Prostate gland (tissue), 2 donors: ENCODE measurements around the gene SFI1. TPM values are rescaled to one million over a fixed set of nuclear protein-coding genes. Genes with fewer than 3 reads are reported as not detected.

Experiments
- DNase-seq: peaks from one replicate; pipeline ENCODE4 v3.0.0-alpha.2; 2019; ENCODE audit warnings: low spot score
- H3K27ac ChIP-seq, 2 donors: fragments of 200-600 bp; sonication (generic); 2 replicates each; pipeline ENCODE4 v1.5.1; 2017 to 2019
- H3K27me3 ChIP-seq: fragments of 200-600 bp; sonication (generic); replicated peaks from 2 replicates; pipeline ENCODE4 v1.5.1; 2019; ENCODE audit not compliant: insufficient read depth
- H3K36me3 ChIP-seq, 2 donors: fragments of 200-600 bp; sonication (generic); 1 replicate in 1 of 2; 2 replicates in 1 of 2; pipeline versions ENCODE4 v1.5.1 to v1.8.1; 2017 to 2019
- H3K4me1 ChIP-seq: fragments of 200-600 bp; sonication (generic); replicated peaks from 2 replicates; pipeline ENCODE4 v1.5.1; 2019
- H3K4me3 ChIP-seq, 2 donors: fragments of 200-600 bp; sonication (generic); 2 replicates each; pipeline ENCODE4 v1.5.1; 2017 to 2019
- H3K9me3 ChIP-seq: fragments of 200-600 bp; sonication (generic); 2 replicates; pipeline ENCODE4 v1.5.1; 2017
- CTCF ChIP-seq, 4 experiments: fragments of 200-600 bp in 2 of 4; fragments of 450-650 bp in 2 of 4; sonication (generic) in 2 of 4; IDR thresholded peaks; 1 replicate in 3 of 4; 2 replicates in 1 of 4; pipeline ENCODE4 v1.5.1; 2016 to 2019; ENCODE audit warnings: antibody characterized with exemption in 4 of 4, mild to moderate bottlenecking in 2 of 4, moderate library complexity in 2 of 4
- POLR2A ChIP-seq: fragments of 450-650 bp; IDR thresholded peaks from one replicate; pipeline ENCODE4 v1.6.1; 2016; ENCODE audit warnings: antibody characterized with exemption, mild to moderate bottlenecking
- POLR2AphosphoS5 ChIP-seq: sonication (generic); formaldehyde crosslinking; IDR thresholded peaks from one replicate; pipeline ENCODE4 v1.6.1; 2017; ENCODE audit warnings: antibody characterized with exemption
- WGBS: methylation state at CpG from one replicate; pipeline ENCODE4 v1.1.5; 2018; 5-methylcytosine and 5-hydroxymethylcytosine counted together
- intact Hi-C: fragments of 100-400 bp; cut with DNase I; formaldehyde crosslinking; loops from one replicate; pipeline ENCODE4 v1.14.2; 2022
- total RNA-seq, 2 donors: library from RNA; depleted of rRNA; stranded (reverse); fragments of >200 nt; gene quantifications; one replicate each; pipeline ENCODE4 v1.1.0, GENCODE V29; 2016

SFI1 gene
- total RNA-seq, 2 donors from 2014 or later: 21.5 to 68.8 TPM

GRCh38 chr22:31488988-31489617 lies 7.2 kb upstream of the SFI1 start:
- H3K4me3 ChIP-seq: peak overlapping the region; percentile 82 to 87
- H3K36me3 ChIP-seq: no peaks in the 10 kb centered on the region
- H3K27me3 ChIP-seq: no peaks in the 10 kb centered on the region
- peak; percentile 19 for DNase-seq
- peak overlapping the region; percentile 91 to 97 for H3K27ac ChIP-seq
- 0% methylated on average over 35 of the region's 61 CpGs for WGBS
- no peaks in the 10 kb centered on the region for H3K9me3 ChIP-seq
- intact Hi-C loops: no loop called here
- TF ChIP-seq POLR2A (no peak), CTCF (IDR thresholded peaks at IDR 0.05) (no peak), POLR2AphosphoS5 (no peak)
- H3K4me1 ChIP-seq: peaks cover 12% of the 10 kb centered on the region

GRCh38 chr22:31489632-31490495 lies 6.5 kb upstream of the SFI1 start, which contains the start of gene EIF4ENIF1:
TSS of gene EIF4ENIF1 (minus strand) at chr22:31489842. CDS start at chr22:31488718, 1,124 bp downstream.
- peaks cover 12% of the 10 kb centered on the region for H3K4me1 ChIP-seq
- WGBS: under 1% methylated on average over 96 of the region's 100 CpGs
- peak in 1 of 4 experiments; percentile 25 for TF ChIP-seq CTCF (IDR thresholded peaks at IDR 0.05)
- peak; percentile 73 for TF ChIP-seq POLR2A
- peak; percentile 65 for TF ChIP-seq POLR2AphosphoS5
- H3K9me3 ChIP-seq: no peaks in the 10 kb centered on the region
- H3K4me3 ChIP-seq: peak within 1 kb of the TSS; percentile 82 to 87
- H3K27me3 ChIP-seq: no peaks in the 10 kb centered on the region
- intact Hi-C loops: no loop called here
- H3K27ac ChIP-seq: peak within 1 kb of the TSS; percentile 91 to 97
- H3K36me3 ChIP-seq: no peaks in the 10 kb centered on the region
- peak; percentile 82 for DNase-seq

- TF ChIP-seq CTCF (IDR thresholded peaks at IDR 0.05) (no peak), POLR2A (no peak), POLR2AphosphoS5 (no peak)
- H3K27ac ChIP-seq: peak overlapping the region; percentile 91 to 97
- peak; percentile 28 for DNase-seq
- peaks cover 12% of the 10 kb centered on the region for H3K4me1 ChIP-seq
- intact Hi-C loops: no loop called here
- no peaks in the 10 kb centered on the region for H3K27me3 ChIP-seq
- peak overlapping the region; percentile 82 to 87 for H3K4me3 ChIP-seq
- H3K36me3 ChIP-seq: no peaks in the 10 kb centered on the region
- H3K9me3 ChIP-seq: no peaks in the 10 kb centered on the region
- WGBS: under 1% methylated on average over 15 of the region's 15 CpGs
Measured at GRCh38 chr22:31490496-31490925, 5.8 kb upstream of the SFI1 start.

GRCh38 chr22:31491218-31491962 lies 4.9 kb upstream of the SFI1 start:
- Histone ChIP-seq H3K4me1 (peaks cover 12% of the 10 kb centered on the region), H3K4me3 (no peak overlapping the region), H3K27me3 (no peaks in the 10 kb centered on the region), H3K9me3 (no peaks in the 10 kb centered on the region), H3K27ac (peak overlapping the region; percentile 91 to 97), H3K36me3 (no peaks in the 10 kb centered on the region)
- TF ChIP-seq POLR2A (no peak), CTCF (IDR thresholded peaks at IDR 0.05) (no peak), POLR2AphosphoS5 (no peak)
- DNase-seq: no peak
- intact Hi-C loops: no loop called here
- WGBS: 71% methylated on average over 8 of the region's 8 CpGs
